Suprapubic skin (tissue), 3 donors: ENCODE results near the gene FTSJ1.

ENCODE experiments used
- CTCF ChIP-seq, 2 donors: fragments of 200-600 bp in 1 of 2; fragments of 450-650 bp in 1 of 2; sonication (generic) in 1 of 2; IDR thresholded peaks; one replicate each; pipeline ENCODE4 v1.5.1; 2016 to 2019; ENCODE audit warnings: antibody characterized with exemption in 2 of 2, mild to moderate bottlenecking in 1 of 2, moderate library complexity in 1 of 2
- POLR2AphosphoS5 ChIP-seq, 3 donors: sonication (generic); formaldehyde crosslinking; IDR thresholded peaks; one replicate each; pipeline ENCODE4 v1.6.1; 2017; ENCODE audit warnings: antibody characterized with exemption in 3 of 3

DNA sequence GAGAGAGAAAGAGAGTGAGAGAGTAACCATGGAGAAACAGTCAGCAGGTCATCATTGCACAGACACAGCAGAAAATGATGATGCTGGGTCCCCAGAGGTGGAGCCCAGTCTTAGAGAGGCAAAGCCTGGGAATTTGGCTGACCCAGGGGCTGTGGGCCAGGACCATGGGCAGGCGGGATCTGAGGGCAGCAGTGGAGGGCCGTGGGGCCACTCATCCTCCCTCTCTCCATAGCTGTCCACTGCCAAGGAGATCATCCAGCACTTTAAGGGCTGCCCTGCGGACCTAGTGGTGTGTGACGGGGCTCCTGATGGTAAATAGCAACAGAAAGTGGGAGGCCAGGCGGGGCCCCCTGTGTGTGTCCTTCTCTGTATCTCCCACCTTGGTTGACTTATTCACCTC, 2.8 kb downstream of the FTSJ1 start:
- TF ChIP-seq CTCF (IDR thresholded peaks at IDR 0.05) (no peak), POLR2AphosphoS5 (IDR thresholded peaks at IDR 0.05) (no peak)
